ENCODE data around the gene RPS21. TPM values are rescaled to one million over a fixed set of nuclear protein-coding genes. Genes with fewer than 3 reads are reported as not detected.

RPS21 gene
- polyA plus RNA-seq, 1 of the 3 experiments (the other 2 are of a cell fraction): 16,625 TPM

- no peak for TF ChIP-seq REST (IDR thresholded peaks at IDR 0.05; ENCODE audit: low read depth, low read length)
These were observed 25.8 kb upstream of the RPS21 start (continued) for GRCh38 chr20:62360854-62361798.

GRCh38 chr20:62361799-62362589 is 24.9 kb upstream of the RPS21 start:
- TF ChIP-seq TCF12 (IDR thresholded peaks at IDR 0.05) (no peak), ZBTB33 (IDR thresholded peaks at IDR 0.05; ENCODE audit: borderline replicate concordance, low read depth) (no peak), CHD2 (IDR thresholded peaks at IDR 0.05; ENCODE audit: low read length, partially characterized antibody) (no peak), YY1 (IDR thresholded peaks at IDR 0.05; ENCODE audit: low read depth) (no peak), GATA2 (CRISPR knock-in tag; IDR thresholded peaks at IDR 0.05) (no peak), TAF1 (IDR thresholded peaks at IDR 0.05; ENCODE audit: borderline replicate concordance, low read depth, low read length) (no peak), POLR2AphosphoS5 (IDR thresholded peaks at IDR 0.05; ENCODE audit: low read depth, low read length) (no peak)
- CTCF ChIA-PET: interaction anchor here (12.0 kb wide), 1 partner anchor 19 kb away, joined by 127 read pairs; no protein-coding TSS in a partner anchor

More at GRCh38 chr20:62361799-62362589, 24.9 kb upstream of the RPS21 start:
- Histone ChIP-seq H2AFZ (ENCODE audit: low read depth) (no peak overlapping the region), H3K27me3 (ENCODE audit: insufficient read depth) (no peaks in the 10 kb centered on the region), H3K9me3 (no peaks in the 10 kb centered on the region), H3K27ac (ENCODE audit: low read depth in 2 of 2, low read length in 1 of 2) (no peak overlapping the region; a peak in 1 of 4 replicates), H3K9me2 (no peaks in the 10 kb centered on the region), H3K4me3 (ENCODE audit: low read depth in 2 of 2, low read length in 1 of 2) (no peak overlapping the region), H4K20me1 (ENCODE audit: insufficient read depth) (peaks cover 33% of the 10 kb centered on the region), H3F3A (replicated peaks; ENCODE audit: insufficient read depth) (peaks cover 3% of the 10 kb centered on the region), H3K4me1 (ENCODE audit: control insufficient read depth in 1 of 2, insufficient read depth in 2 of 2, low read depth in 1 of 2, low read length in 1 of 2) (peaks cover 7 to 77% of the 10 kb centered on the region in 2 experiments; a peak in 3 of 4 replicates), H3K4me2 (no peak overlapping the region), H3K36me3 (replicated peaks in 1 of 2; ENCODE audit: control insufficient read depth in 1 of 2, insufficient read depth in 2 of 2, low read length in 1 of 2) (peaks cover 0 to 7% of the 10 kb centered on the region in 2 experiments), H3K79me2 (ENCODE audit: insufficient read depth) (peaks cover 28% of the 10 kb centered on the region), H3K9ac (no peak overlapping the region)
- no peak for DNase-seq
- POLR2A ChIA-PET: no interaction called here
- 88% methylated on average over 12 of the region's 34 CpGs for WGBS (ENCODE audit: low lambda C conversion rate)
